Neuronal stem cell (in vitro differentiated cells): Measurements from ENCODE around the gene ANKS1B.
A peak's percentile ranks its signal among the peaks of the same experiment; 100 is the strongest.

Experiments used
- DNase-seq: peaks from one replicate; pipeline ENCODE4 v3.0.0-alpha.2; 2013; ENCODE audit warnings: low spot score
- H2AFZ ChIP-seq: one replicate; pipeline ENCODE4 v1.6.1; 2013; ENCODE audit warnings: mild to moderate bottlenecking, low read length, inconsistent platforms
- H2AK5ac ChIP-seq: 2 replicates; pipeline ENCODE4 v1.6.1; 2013; ENCODE audit warnings: low read depth, mild to moderate bottlenecking, inconsistent platforms, low read length, moderate library complexity, mixed read lengths
- H2BK120ac ChIP-seq: 2 replicates; pipeline ENCODE4 v1.6.1; 2013; ENCODE audit warnings: low read depth, mild to moderate bottlenecking, inconsistent platforms, low read length, moderate library complexity, mixed read lengths
- H2BK12ac ChIP-seq: one replicate; pipeline ENCODE4 v1.6.1; 2013; ENCODE audit warnings: low read length, inconsistent platforms
- H2BK15ac ChIP-seq: 2 replicates; pipeline ENCODE4 v1.6.1; 2013; ENCODE audit warnings: mild to moderate bottlenecking, low read length, inconsistent platforms, mixed read lengths
- H2BK5ac ChIP-seq: one replicate; pipeline ENCODE4 v1.6.1; 2013; ENCODE audit warnings: inconsistent platforms, mild to moderate bottlenecking, low read length, moderate library complexity
- H3K14ac ChIP-seq: one replicate; pipeline ENCODE4 v1.6.1; 2013; ENCODE audit warnings: low read length, inconsistent platforms
- H3K18ac ChIP-seq: 2 replicates; pipeline ENCODE4 v1.6.1; 2013; ENCODE audit warnings: low read length, inconsistent platforms
- H3K23ac ChIP-seq: 2 replicates; pipeline ENCODE4 v1.6.1; 2013; ENCODE audit warnings: low read depth, mild to moderate bottlenecking, mixed read lengths, low read length, inconsistent platforms; ENCODE audit not compliant: poor library complexity
- H3K27ac ChIP-seq: replicated peaks from 3 replicates; pipeline ENCODE4 v1.5.1; 2013; ENCODE audit warnings: low read length, inconsistent platforms
- H3K27me3 ChIP-seq, 3 experiments: 2 replicates each; pipeline ENCODE4 v1.6.1; 2013; ENCODE audit warnings: low read length in 3 of 3, mild to moderate bottlenecking in 2 of 3, inconsistent platforms in 1 of 3, low read depth in 1 of 3, mixed read lengths in 1 of 3, moderate library complexity in 1 of 3; ENCODE audit not compliant: control insufficient read depth in 3 of 3, insufficient read depth in 3 of 3
- H3K36me3 ChIP-seq, 2 donors: replicated peaks in 1 of 2; 2 replicates each; pipeline ENCODE4 v1.6.1; 2013; ENCODE audit warnings: low read length in 2 of 2; ENCODE audit not compliant: control insufficient read depth in 2 of 2, insufficient read depth in 2 of 2
- H3K4ac ChIP-seq: 2 replicates; pipeline ENCODE4 v1.6.1; 2013; ENCODE audit warnings: inconsistent platforms, mild to moderate bottlenecking, low read length, moderate library complexity
- H3K4me1 ChIP-seq, 2 donors: 1 replicate in 1 of 2; 2 replicates in 1 of 2; pipeline ENCODE4 v1.6.1; 2013; ENCODE audit warnings: low read length in 2 of 2, low read depth in 1 of 2; ENCODE audit not compliant: control insufficient read depth in 2 of 2, insufficient read depth in 1 of 2
- H3K4me2 ChIP-seq: one replicate; pipeline ENCODE4 v1.6.1; 2013; ENCODE audit warnings: mild to moderate bottlenecking, low read length, inconsistent platforms; ENCODE audit not compliant: insufficient read depth, poor library complexity, severe bottlenecking
- H3K4me3 ChIP-seq, 2 donors: 2 replicates each; pipeline ENCODE4 v1.5.1; 2013; ENCODE audit warnings: low read length in 2 of 2, mild to moderate bottlenecking in 2 of 2, inconsistent platforms in 1 of 2, moderate library complexity in 1 of 2
- H3K79me1 ChIP-seq: one replicate; pipeline ENCODE4 v1.6.1; 2013; ENCODE audit warnings: low read depth, mild to moderate bottlenecking, inconsistent platforms, low read length, moderate library complexity
- H3K9ac ChIP-seq: one replicate; pipeline ENCODE4 v1.6.1; 2013; ENCODE audit warnings: mild to moderate bottlenecking, low read depth, low read length, inconsistent platforms; ENCODE audit not compliant: poor library complexity
- H3K9me3 ChIP-seq, 2 donors: replicated peaks in 1 of 2; 2 replicates each; pipeline versions ENCODE3 to v1.6.1; 2013; ENCODE audit warnings: low read length in 2 of 2, mild to moderate bottlenecking in 2 of 2, inconsistent platforms in 1 of 2, low read depth in 1 of 2, mixed read lengths in 1 of 2, moderate library complexity in 1 of 2; ENCODE audit not compliant: control insufficient read depth in 2 of 2, insufficient read depth in 1 of 2
- H4K8ac ChIP-seq: one replicate; pipeline ENCODE4 v1.6.1; 2013; ENCODE audit warnings: low read depth, mild to moderate bottlenecking, inconsistent platforms, low read length, moderate library complexity
- H4K91ac ChIP-seq: one replicate; pipeline ENCODE4 v1.6.1; 2013; ENCODE audit warnings: low read length, low read depth, mild to moderate bottlenecking, inconsistent platforms; ENCODE audit not compliant: poor library complexity
- WGBS, 2 donors: extraction: QIAGEN DNeasy Blood & Tissue Kit; methylation state at CpG; one replicate each; pipeline ENCODE4 v1.1.7; 2013; ENCODE audit warnings: missing lambda C conversion rate in 2 of 2, mixed read lengths in 1 of 2; ENCODE audit not compliant: insufficient read length in 2 of 2, insufficient replicate concordance in 1 of 2; ENCODE audit errors: extremely low coverage in 2 of 2; 5-methylcytosine and 5-hydroxymethylcytosine counted together

The ANKS1B gene

GRCh38 chr12:99049774-99050173 is 935.0 kb downstream of the ANKS1B start:
- no peak overlapping the region for H2AK5ac ChIP-seq
- WGBS, 2 donors, result no CpG with 5 or more reads among the region's 3 CpGs
- H3K4me1 ChIP-seq, result peaks cover 0 to 4% of the 10 kb centered on the region in 2 donors
- DNase-seq, result no peak
- no peak overlapping the region for H4K8ac ChIP-seq
- H3K27ac ChIP-seq, result no peak overlapping the region
- no peaks in the 10 kb centered on the region for H3K36me3 ChIP-seq
- no peak overlapping the region for H3K4ac ChIP-seq
- H3K18ac ChIP-seq, result no peak overlapping the region
- H3K27me3 ChIP-seq, result no peaks in the 10 kb centered on the region
- no peak overlapping the region for H3K4me2 ChIP-seq
- H3K79me1 ChIP-seq, result no peaks in the 10 kb centered on the region
- H2BK120ac ChIP-seq, result no peak overlapping the region
- H2BK12ac ChIP-seq, result no peak overlapping the region
- H2AFZ ChIP-seq, result no peak overlapping the region
- H3K14ac ChIP-seq, result no peak overlapping the region
- H3K23ac ChIP-seq, result no peak overlapping the region
- H3K9me3 ChIP-seq, result peaks cover 1 to 8% of the 10 kb centered on the region in 2 donors
- H3K9ac ChIP-seq, result no peak overlapping the region
- H4K91ac ChIP-seq, result no peak overlapping the region
- no peak overlapping the region for H3K4me3 ChIP-seq
- no peak overlapping the region for H2BK15ac ChIP-seq
- H2BK5ac ChIP-seq, result no peak overlapping the region

DNA sequence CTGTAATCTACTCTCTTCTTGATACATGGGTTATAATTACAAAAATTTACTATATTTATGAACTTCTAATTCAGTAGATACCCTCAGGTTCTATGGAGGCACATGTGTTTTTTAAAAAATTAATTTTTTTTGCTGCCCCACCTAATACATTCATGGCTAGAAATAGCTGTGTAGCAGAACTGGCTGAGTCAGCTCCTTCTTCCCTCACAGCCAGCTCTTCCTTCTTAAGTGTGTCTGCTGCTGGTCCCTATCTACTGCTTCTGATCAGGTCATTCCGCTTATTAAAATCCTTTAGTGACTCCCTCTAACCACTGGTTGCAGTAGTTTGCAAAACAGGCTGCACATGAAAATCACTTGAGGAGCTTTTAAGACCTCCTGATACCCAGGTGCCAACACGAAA is 939.6 kb downstream of the ANKS1B start:
- no CpG with 5 or more reads among the region's 2 CpGs for WGBS, 2 donors
- no peak for DNase-seq
- H3K4me3 ChIP-seq, result no peak overlapping the region

GRCh38 chr12:99043319-99043914 is 941.3 kb downstream of the ANKS1B start:
- Histone ChIP-seq H3K79me1 (no peaks in the 10 kb centered on the region), H2BK120ac (no peak overlapping the region), H3K4me1 (peaks cover 0 to 3% of the 10 kb centered on the region in 2 donors), H2BK12ac (no peak overlapping the region), H3K27me3 (no peaks in the 10 kb centered on the region), H3K4me3 (no peak overlapping the region), H2AK5ac (no peak overlapping the region), H2BK15ac (no peak overlapping the region), H3K9ac (no peak overlapping the region), H3K9me3 (peaks cover 1 to 8% of the 10 kb centered on the region in 2 donors), H2BK5ac (no peak overlapping the region), H3K36me3 (no peaks in the 10 kb centered on the region), H3K4me2 (no peak overlapping the region), H3K4ac (no peak overlapping the region), H4K8ac (no peak overlapping the region), H3K14ac (no peak overlapping the region), H4K91ac (no peak overlapping the region), H3K27ac (no peak overlapping the region), H2AFZ (no peak overlapping the region), H3K18ac (no peak overlapping the region), H3K23ac (no peak overlapping the region)
- no CpG with 5 or more reads among the region's 2 CpGs for WGBS, 2 donors
- peak; percentile 71 for DNase-seq

More for the DNA sequence above, 939.6 kb downstream of the ANKS1B start:
- H3K18ac ChIP-seq, result no peak overlapping the region
- no peak overlapping the region for H2BK120ac ChIP-seq
- H3K14ac ChIP-seq, result no peak overlapping the region
- no peaks in the 10 kb centered on the region for H3K79me1 ChIP-seq
- H3K9ac ChIP-seq, result no peak overlapping the region
- no peak overlapping the region for H2AK5ac ChIP-seq
- no peak overlapping the region for H4K8ac ChIP-seq
- no peak overlapping the region for H2BK15ac ChIP-seq
- no peaks in the 10 kb centered on the region for H3K27me3 ChIP-seq
- H3K36me3 ChIP-seq, result no peaks in the 10 kb centered on the region
- H2AFZ ChIP-seq, result no peak overlapping the region
- no peak overlapping the region for H3K27ac ChIP-seq
- no peak overlapping the region for H4K91ac ChIP-seq
- no peak overlapping the region for H3K4ac ChIP-seq
- H3K9me3 ChIP-seq, result peaks cover 1 to 8% of the 10 kb centered on the region in 2 donors
- no peak overlapping the region for H2BK5ac ChIP-seq
- H3K23ac ChIP-seq, result no peak overlapping the region
- H3K4me2 ChIP-seq, result no peak overlapping the region
- H2BK12ac ChIP-seq, result no peak overlapping the region
- peaks cover 3 to 4% of the 10 kb centered on the region in 2 donors for H3K4me1 ChIP-seq

DNA sequence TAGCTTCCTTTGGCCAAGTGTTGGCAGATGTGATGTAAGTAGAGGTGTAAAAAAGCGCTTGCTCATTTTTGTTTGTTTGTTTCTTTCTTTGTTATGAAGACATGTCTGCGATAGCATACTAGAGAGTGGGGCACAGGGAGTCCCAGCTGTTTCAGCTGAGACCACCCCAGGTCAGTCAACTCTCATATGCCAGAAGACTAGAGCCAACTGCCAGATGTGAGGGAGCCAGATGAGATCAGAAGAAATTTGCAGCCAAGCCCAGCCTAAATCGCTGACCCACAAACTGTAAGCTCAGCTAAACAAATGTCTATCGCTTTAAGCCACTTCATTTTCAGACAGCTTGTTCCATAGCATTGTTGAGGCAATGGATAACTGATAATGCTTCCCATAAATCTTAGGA is 942.5 kb downstream of the ANKS1B start:
- no CpG with 5 or more reads among the region's 4 CpGs for WGBS, 2 donors
- Histone ChIP-seq H3K27me3 (no peaks in the 10 kb centered on the region), H3K14ac (no peak overlapping the region), H2AK5ac (no peak overlapping the region), H3K4me3 (no peak overlapping the region), H3K4me1 (peaks cover 0 to 3% of the 10 kb centered on the region in 2 donors), H2BK5ac (no peak overlapping the region), H3K18ac (no peak overlapping the region), H3K9me3 (peaks cover 0 to under 1% of the 10 kb centered on the region in 2 donors), H2BK120ac (no peak overlapping the region), H3K79me1 (no peaks in the 10 kb centered on the region), H2BK15ac (no peak overlapping the region), H2AFZ (no peak overlapping the region), H3K4me2 (no peak overlapping the region), H3K36me3 (no peaks in the 10 kb centered on the region), H2BK12ac (no peak overlapping the region), H3K23ac (no peak overlapping the region), H3K27ac (no peak overlapping the region), H4K8ac (no peak overlapping the region), H3K9ac (no peak overlapping the region), H3K4ac (no peak overlapping the region), H4K91ac (no peak overlapping the region)
- no peak for DNase-seq
